CD4-positive, alpha-beta T cell treated with Interferon gamma for 1 hour (primary cell): ENCODE results near the gene CYREN.
"Not testable (repeated sequence)": the region's sequence is repeated elsewhere in the genome, so short reads cannot be mapped to it uniquely, and the experiment has no call there.

Experiments used
- DNase-seq: peaks from one replicate; pipeline ENCODE4 v3.0.0-alpha.2; 2020

CYREN gene

GRCh38 chr7:135175931-135176330 lies 5.4 kb upstream of the CYREN start:
- DNase-seq = no peak

- DNase-seq = no peak
Observed at GRCh38 chr7:135174941-135175340, 4.4 kb upstream of the CYREN start.

- DNase-seq = not testable (repeated sequence)
Observed at GRCh38 chr7:135173916-135174315, 3.4 kb upstream of the CYREN start.

GRCh38 chr7:135171581-135172291 lies 1.2 kb upstream of the CYREN start:
- DNase-seq = not testable (repeated sequence)

- DNase-seq = not testable (repeated sequence)
Observed at GRCh38 chr7:135170998-135171481, 533 bp upstream of the CYREN start.

- no peak for DNase-seq
Observed at GRCh38 chr7:135169964-135170273, 588 bp downstream of the CYREN start.

- DNase-seq = peak; percentile 67
Observed at GRCh38 chr7:135169141-135169963, 1.2 kb downstream of the CYREN start.

GRCh38 chr7:135168489-135169140 lies 1.9 kb downstream of the CYREN start:
- no peak for DNase-seq

- peak; percentile 53 for DNase-seq
Observed at GRCh38 chr7:135168001-135168400, 2.5 kb downstream of the CYREN start.

GRCh38 chr7:135167365-135167917 lies 3.1 kb downstream of the CYREN start:
- DNase-seq = no peak

GRCh38 chr7:135166338-135166990 lies 4.0 kb downstream of the CYREN start:
- no peak for DNase-seq

GRCh38 chr7:135165862-135166261 lies 4.6 kb downstream of the CYREN start:
- no peak for DNase-seq

- no peak for DNase-seq
Observed at GRCh38 chr7:135164357-135165061, 6.0 kb downstream of the CYREN start.

- DNase-seq = no peak
Observed at GRCh38 chr7:135162382-135163001, 8.0 kb downstream of the CYREN start.

- DNase-seq = no peak
Observed at GRCh38 chr7:135161669-135162068, 8.8 kb downstream of the CYREN start.

GRCh38 chr7:135160858-135161653 lies 9.5 kb downstream of the CYREN start:
- peak; percentile 26 for DNase-seq

GRCh38 chr7:135160098-135160857 lies 10.2 kb downstream of the CYREN start:
- DNase-seq = no peak

GRCh38 chr7:135159359-135160085 lies 11.0 kb downstream of the CYREN start:
- DNase-seq = no peak

GRCh38 chr7:135158874-135159273 lies 11.6 kb downstream of the CYREN start:
- DNase-seq = no peak
